ENCODE results near the gene WNT9A.

WNT9A gene

GRCh38 chr1:227921461-227922185 is 26.1 kb downstream of the WNT9A start:
- no peak for DNase-seq (ENCODE audit: low read depth, low spot score)
- TF ChIP-seq, protein P1, sequence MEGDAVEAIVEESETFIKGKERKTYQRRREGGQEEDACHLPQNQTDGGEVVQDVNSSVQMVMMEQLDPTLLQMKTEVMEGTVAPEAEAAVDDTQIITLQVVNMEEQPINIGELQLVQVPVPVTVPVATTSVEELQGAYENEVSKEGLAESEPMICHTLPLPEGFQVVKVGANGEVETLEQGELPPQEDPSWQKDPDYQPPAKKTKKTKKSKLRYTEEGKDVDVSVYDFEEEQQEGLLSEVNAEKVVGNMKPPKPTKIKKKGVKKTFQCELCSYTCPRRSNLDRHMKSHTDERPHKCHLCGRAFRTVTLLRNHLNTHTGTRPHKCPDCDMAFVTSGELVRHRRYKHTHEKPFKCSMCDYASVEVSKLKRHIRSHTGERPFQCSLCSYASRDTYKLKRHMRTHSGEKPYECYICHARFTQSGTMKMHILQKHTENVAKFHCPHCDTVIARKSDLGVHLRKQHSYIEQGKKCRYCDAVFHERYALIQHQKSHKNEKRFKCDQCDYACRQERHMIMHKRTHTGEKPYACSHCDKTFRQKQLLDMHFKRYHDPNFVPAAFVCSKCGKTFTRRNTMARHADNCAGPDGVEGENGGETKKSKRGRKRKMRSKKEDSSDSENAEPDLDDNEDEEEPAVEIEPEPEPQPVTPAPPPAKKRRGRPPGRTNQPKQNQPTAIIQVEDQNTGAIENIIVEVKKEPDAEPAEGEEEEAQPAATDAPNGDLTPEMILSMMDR (IDR thresholded peaks at IDR 0.05; ENCODE audit: insufficient read depth, low read length, missing control alignments) = no peak
- POLR2A ChIA-PET = no interaction called here
- CTCF ChIA-PET = no interaction called here
- H3K4me3 ChIP-seq (ENCODE audit: low read depth, low read length) = no peak overlapping the region

GRCh38 chr1:227920896-227921295 is 26.8 kb downstream of the WNT9A start:
- DNase-seq (ENCODE audit: low read depth, low spot score) = no peak
- CTCF ChIA-PET = no interaction called here
- H3K4me3 ChIP-seq (ENCODE audit: low read depth, low read length) = no peak overlapping the region
- POLR2A ChIA-PET = no interaction called here
- TF ChIP-seq, protein P1 (IDR thresholded peaks at IDR 0.05; ENCODE audit: insufficient read depth, low read length, missing control alignments) = no peak

GRCh38 chr1:227920426-227920825 is 27.3 kb downstream of the WNT9A start:
- POLR2A ChIA-PET = no interaction called here

GRCh38 chr1:227919906-227920305 is 27.8 kb downstream of the WNT9A start:
- DNase-seq (ENCODE audit: low read depth, low spot score) = no peak
- TF ChIP-seq, protein P1 (IDR thresholded peaks at IDR 0.05; ENCODE audit: insufficient read depth, low read length, missing control alignments) = no peak
- CTCF ChIA-PET = no interaction called here
- no peak overlapping the region for H3K4me3 ChIP-seq (ENCODE audit: low read depth, low read length)
- POLR2A ChIA-PET = no interaction called here

More at GRCh38 chr1:227920426-227920825, 27.3 kb downstream of the WNT9A start:
- no peak overlapping the region for H3K4me3 ChIP-seq (ENCODE audit: low read depth, low read length)
- CTCF ChIA-PET = no interaction called here
- TF ChIP-seq, protein P1 (IDR thresholded peaks at IDR 0.05; ENCODE audit: insufficient read depth, low read length, missing control alignments) = no peak
- DNase-seq (ENCODE audit: low read depth, low spot score) = no peak

GRCh38 chr1:227918736-227919135 is 29.0 kb downstream of the WNT9A start:
- no peak overlapping the region for H3K4me3 ChIP-seq (ENCODE audit: low read depth, low read length)
- TF ChIP-seq, protein P1 (IDR thresholded peaks at IDR 0.05; ENCODE audit: insufficient read depth, low read length, missing control alignments) = no peak
- POLR2A ChIA-PET = no interaction called here
- no peak for DNase-seq (ENCODE audit: low read depth, low spot score)
- CTCF ChIA-PET = no interaction called here

DNA sequence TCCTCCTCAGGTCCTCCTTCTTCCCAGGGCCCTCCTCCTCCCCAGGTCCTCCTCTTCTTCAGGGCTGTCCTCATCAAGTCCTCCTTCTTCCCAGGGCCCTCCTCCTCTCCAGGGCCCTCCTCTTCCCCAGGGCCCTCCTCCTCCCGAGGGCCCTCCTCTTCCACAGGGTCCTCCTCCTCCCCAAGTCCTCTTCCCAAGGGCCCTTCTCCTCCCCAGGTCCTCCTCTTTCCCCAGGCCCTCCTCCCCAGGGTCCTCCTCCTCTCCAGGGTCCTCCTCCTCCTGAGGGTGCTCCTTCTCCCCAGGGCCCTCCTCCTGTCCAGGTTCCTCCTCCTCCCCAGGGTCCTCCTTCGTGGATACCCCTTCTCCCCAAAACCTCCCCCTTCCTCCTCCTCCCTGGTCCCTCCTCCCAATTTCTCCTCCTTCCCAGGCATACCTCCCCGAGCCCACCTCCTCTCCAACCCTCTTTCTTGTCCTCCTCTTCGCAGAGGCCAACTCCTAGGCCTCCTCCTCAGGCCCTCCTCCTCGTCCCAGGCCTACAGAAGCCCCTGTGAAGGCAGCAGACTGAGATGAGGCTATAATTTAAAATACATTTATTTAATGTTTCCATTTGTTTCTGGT is 29.5 kb downstream of the WNT9A start:
- TF ChIP-seq, protein P1 (IDR thresholded peaks at IDR 0.05; ENCODE audit: insufficient read depth, low read length, missing control alignments) = no peak

More for the DNA sequence above, 29.5 kb downstream of the WNT9A start:
- ChIA-PET CTCF (no interaction called here), POLR2A (no interaction called here)
- H3K4me3 ChIP-seq (ENCODE audit: low read depth, low read length) = no peak overlapping the region
- no peak for DNase-seq (ENCODE audit: low read depth, low spot score)
